OCI-LY3 (cell line): ENCODE results near the gene CHTF18.

Source experiments
- H2AFZ ChIP-seq: fragments of 200-600, 300-600 bp; shearing (Covaris generic); 2 replicates; pipeline ENCODE4 v1.6.0; 2014; ENCODE audit warnings: antibody characterized with exemption, low read depth, low read length
- H3K27ac ChIP-seq: fragments of 200-600, 300-600 bp; sonication (generic); 2 replicates; pipeline ENCODE4 v1.5.1; 2014; ENCODE audit warnings: mild to moderate bottlenecking, low read length, moderate library complexity, mixed read lengths
- H3K27me3 ChIP-seq: fragments of 200-600, 300-600 bp; sonication (generic); 2 replicates; pipeline ENCODE4 v1.6.1; 2014; ENCODE audit warnings: low read depth, low read length, mixed read lengths
- H3K36me3 ChIP-seq: fragments of 200-600, 300-600 bp; sonication (generic); replicated peaks from 2 replicates; pipeline ENCODE3; 2014; ENCODE audit warnings: low read depth, low read length, mixed read lengths
- H3K4me1 ChIP-seq: fragments of 300-600, 200-600 bp; sonication (generic); 2 replicates; pipeline ENCODE4 v1.6.1; 2014; ENCODE audit warnings: low read length, mixed read lengths
- H3K4me2 ChIP-seq: fragments of 200-600, 300-600 bp; sonication (generic); 2 replicates; pipeline ENCODE4 v1.6.1; 2014; ENCODE audit warnings: low read length, mixed read lengths
- H3K4me3 ChIP-seq: fragments of 300-600, 200-600 bp; sonication (generic); 2 replicates; pipeline ENCODE4 v1.5.1; 2014; ENCODE audit warnings: antibody characterized with exemption, mild to moderate bottlenecking, low read length, moderate library complexity
- H3K79me2 ChIP-seq: fragments of 300-600, 200-600 bp; shearing (Covaris generic); 2 replicates; pipeline ENCODE4 v1.6.1; 2014; ENCODE audit warnings: mild to moderate bottlenecking, low read length, mixed read lengths
- H3K9ac ChIP-seq: fragments of 300-600, 200-600 bp; shearing (Covaris generic); 2 replicates; pipeline ENCODE4 v1.6.0; 2014; ENCODE audit warnings: mild to moderate bottlenecking, low read length, moderate library complexity
- H3K9me3 ChIP-seq: fragments of 200-600, 300-600 bp; shearing (Covaris generic); 2 replicates; pipeline ENCODE4 v1.6.1; 2014; ENCODE audit warnings: low read length, mixed read lengths; ENCODE audit not compliant: insufficient read depth
- H4K20me1 ChIP-seq: fragments of 200-600, 300-600 bp; sonication (generic); 2 replicates; pipeline ENCODE4 v1.6.1; 2016; ENCODE audit warnings: low read length, mixed read lengths; ENCODE audit not compliant: insufficient read depth
- EZH2phosphoT487 ChIP-seq: fragments of 200-600 bp; shearing (Covaris generic); IDR thresholded peaks from 2 replicates; pipeline ENCODE4 v1.6.1; 2018; ENCODE audit warnings: antibody characterized with exemption, mixed run types, low read depth
- TF ChIP-seq, protein P1 (sequence below): fragments of 200-600, 300-600 bp; sonication (generic); IDR thresholded peaks from 2 replicates; pipeline ENCODE4 v1.5.1; 2014; ENCODE audit warnings: antibody characterized with exemption, low read length, low read depth

The CHTF18 gene

GRCh38 chr16:798666-799065 lies 10.2 kb downstream of the CHTF18 start:
- Histone ChIP-seq H4K20me1 (no peaks in the 10 kb centered on the region), H3K4me2 (no peak overlapping the region), H3K4me1 (peaks cover 4% of the 10 kb centered on the region; the same call in 1 of the 2 replicates), H3K4me3 (no peak overlapping the region), H2AFZ (no peak overlapping the region), H3K27me3 (peaks cover 16% of the 10 kb centered on the region), H3K9ac (no peak overlapping the region), H3K79me2 (no peaks in the 10 kb centered on the region), H3K9me3 (no peaks in the 10 kb centered on the region), H3K27ac (no peak overlapping the region), H3K36me3 (peaks cover 18% of the 10 kb centered on the region)
- TF ChIP-seq, protein P1, sequence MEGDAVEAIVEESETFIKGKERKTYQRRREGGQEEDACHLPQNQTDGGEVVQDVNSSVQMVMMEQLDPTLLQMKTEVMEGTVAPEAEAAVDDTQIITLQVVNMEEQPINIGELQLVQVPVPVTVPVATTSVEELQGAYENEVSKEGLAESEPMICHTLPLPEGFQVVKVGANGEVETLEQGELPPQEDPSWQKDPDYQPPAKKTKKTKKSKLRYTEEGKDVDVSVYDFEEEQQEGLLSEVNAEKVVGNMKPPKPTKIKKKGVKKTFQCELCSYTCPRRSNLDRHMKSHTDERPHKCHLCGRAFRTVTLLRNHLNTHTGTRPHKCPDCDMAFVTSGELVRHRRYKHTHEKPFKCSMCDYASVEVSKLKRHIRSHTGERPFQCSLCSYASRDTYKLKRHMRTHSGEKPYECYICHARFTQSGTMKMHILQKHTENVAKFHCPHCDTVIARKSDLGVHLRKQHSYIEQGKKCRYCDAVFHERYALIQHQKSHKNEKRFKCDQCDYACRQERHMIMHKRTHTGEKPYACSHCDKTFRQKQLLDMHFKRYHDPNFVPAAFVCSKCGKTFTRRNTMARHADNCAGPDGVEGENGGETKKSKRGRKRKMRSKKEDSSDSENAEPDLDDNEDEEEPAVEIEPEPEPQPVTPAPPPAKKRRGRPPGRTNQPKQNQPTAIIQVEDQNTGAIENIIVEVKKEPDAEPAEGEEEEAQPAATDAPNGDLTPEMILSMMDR = no peak
- TF ChIP-seq EZH2phosphoT487 = no peak

DNA sequence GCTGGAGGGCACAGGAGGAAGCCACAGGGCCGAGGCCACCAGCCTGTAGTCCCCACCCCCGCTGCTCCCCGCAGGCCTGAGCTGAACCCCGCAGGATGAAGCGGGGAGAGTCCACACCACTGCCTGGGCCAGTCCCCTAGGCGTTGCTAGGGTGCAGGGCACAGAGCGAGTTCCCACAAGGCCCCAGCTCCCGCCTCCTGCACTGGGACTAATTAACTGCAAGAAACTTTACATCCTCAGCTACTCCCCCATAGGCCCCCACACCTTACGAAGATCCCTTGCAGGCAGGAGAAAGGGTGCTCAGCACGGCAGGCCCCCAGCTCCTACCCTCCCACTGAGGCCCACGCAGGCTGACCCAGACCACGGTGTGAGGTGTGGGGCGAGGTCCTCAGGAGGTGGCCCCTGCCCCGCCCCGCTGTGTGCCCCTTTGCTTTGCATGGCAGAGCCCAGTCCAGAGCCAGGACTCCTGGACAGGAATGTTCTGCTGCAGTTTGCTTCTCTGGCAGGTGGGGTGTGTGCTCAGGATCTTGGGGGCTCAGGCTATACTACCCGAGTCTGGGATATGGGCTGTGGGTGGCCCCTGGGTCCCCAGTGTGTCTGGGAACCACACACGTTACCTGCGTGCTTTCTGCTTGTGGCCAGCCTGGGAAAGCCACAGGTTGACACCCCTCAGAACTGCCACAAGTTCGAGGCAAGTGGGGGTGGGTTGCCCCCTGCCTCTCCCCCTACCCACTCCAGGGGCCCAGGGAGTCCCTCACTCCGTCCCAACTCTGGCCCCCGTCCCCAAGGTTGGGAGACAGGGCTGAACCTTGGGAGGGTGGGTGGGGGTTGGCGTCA lies 10.9 kb downstream of the CHTF18 start:
- Histone ChIP-seq H3K36me3 (peaks cover 18% of the 10 kb centered on the region), H3K79me2 (no peaks in the 10 kb centered on the region), H2AFZ (no peak overlapping the region), H3K9ac (no peak overlapping the region), H3K27me3 (peaks cover 16% of the 10 kb centered on the region), H3K27ac (no peak overlapping the region), H3K4me3 (no peak overlapping the region), H3K4me1 (peaks cover 4% of the 10 kb centered on the region; the same call in 1 of the 2 replicates), H3K4me2 (no peak overlapping the region), H3K9me3 (no peaks in the 10 kb centered on the region), H4K20me1 (no peaks in the 10 kb centered on the region)
- TF ChIP-seq EZH2phosphoT487 = no peak
- TF ChIP-seq, protein P1 = no peak

GRCh38 chr16:799948-800833 lies 11.8 kb downstream of the CHTF18 start, which contains the start of gene GNG13:
TSS of gene GNG13 (minus strand) at chr16:800734. CDS start at chr16:799077, 1,657 bp downstream.
- Histone ChIP-seq H3K36me3 (peaks cover 18% of the 10 kb centered on the region), H4K20me1 (no peaks in the 10 kb centered on the region), H3K27ac (no peak within 1 kb of the TSS), H3K27me3 (peaks cover 16% of the 10 kb centered on the region), H3K4me1 (peaks cover 4% of the 10 kb centered on the region; the same call in 1 of the 2 replicates), H3K4me3 (no peak within 1 kb of the TSS), H3K9ac (no peak within 1 kb of the TSS), H3K4me2 (no peak within 1 kb of the TSS), H3K9me3 (no peaks in the 10 kb centered on the region), H2AFZ (no peak within 1 kb of the TSS), H3K79me2 (no peaks in the 10 kb centered on the region)
- no peak for TF ChIP-seq EZH2phosphoT487
- TF ChIP-seq, protein P1 = no peak
